Left lung (tissue), 10 donors: ENCODE data around the gene ACAP2. TPM values are rescaled to one million over a fixed set of nuclear protein-coding genes. Genes with fewer than 3 reads are reported as not detected.
"Not testable (repeated sequence)": the region's sequence is repeated elsewhere in the genome, so short reads cannot be mapped to it uniquely, and the experiment has no call there.

Experiments used
- ATAC-seq: fragments of 200-7000 bp; cut with Tn5 transposase; one replicate; pipeline ENCODE4 v1.9.1; 2020; ENCODE audit warnings: moderate library complexity
- DNase-seq, 4 donors: peaks; one replicate each; pipeline ENCODE4 v3.0.0-alpha.2; 2013 to 2020
- H3K27ac ChIP-seq, 2 donors: fragments of 200-600 bp; sonication (generic) in 1 of 2; one replicate each; pipeline versions ENCODE4 v1.5.0 to v1.8.0; 2020 to 2021
- H3K27me3 ChIP-seq, 2 donors: fragments of 200-600 bp; sonication (generic) in 1 of 2; one replicate each; pipeline versions ENCODE4 v1.5.0 to v1.8.0; 2020 to 2021
- H3K36me3 ChIP-seq, 2 donors: fragments of 200-600 bp; sonication (generic) in 1 of 2; one replicate each; pipeline versions ENCODE4 v1.5.0 to v1.8.0; 2020 to 2021
- H3K4me1 ChIP-seq, 2 donors: fragments of 200-600 bp; one replicate each; pipeline ENCODE4 v1.8.0; 2021
- H3K4me3 ChIP-seq, 2 donors: fragments of 200-600 bp; sonication (generic) in 1 of 2; one replicate each; pipeline versions ENCODE4 v1.5.0 to v1.8.0; 2020 to 2021; ENCODE audit warnings: mild to moderate bottlenecking in 1 of 2
- H3K9me3 ChIP-seq, 2 donors: fragments of 200-600 bp; sonication (generic) in 1 of 2; one replicate each; pipeline versions ENCODE4 v1.5.0 to v1.8.0; 2020 to 2021
- CTCF ChIP-seq, 2 donors: fragments of 200-600 bp; sonication (generic) in 1 of 2; IDR thresholded peaks; one replicate each; pipeline versions ENCODE4 v1.5.0 to v1.8.0; 2021; ENCODE audit warnings: antibody characterized with exemption in 2 of 2
- intact Hi-C, 2 donors: fragments of 100-400 bp; cut with DNase I; formaldehyde crosslinking; loops; one replicate each; pipeline versions ENCODE4 v1.11.2 to v1.14.2; 2022
- polyA plus RNA-seq, 6 donors: library from polyadenylated mRNA; unstranded; fragments of 120-200 nt; gene quantifications; one replicate each; pipeline ENCODE4 v1.2.1, GENCODE V29; 2013; ENCODE audit not compliant: insufficient read length in 6 of 6
- total RNA-seq, 2 donors: library from RNA; stranded (reverse); fragmentation: NEBNext Ultra II Directional; extraction: Animal tissue kit (Norgen Biotek cat#: 25700); gene quantifications; one replicate each; pipeline ENCODE4 v1.2.1, GENCODE V29; 2021
- donor health status: DM: no; HTN: yes; CAD: no.
- donor health status: DM: no; HTN: no; CAD: no.

The ACAP2 gene
- total and polyA plus RNA-seq, 8 donors: 44.7 to 78.7 (median 51.2) TPM

- H3K4me3 ChIP-seq: no peak overlapping the region
These were observed 140.4 kb downstream of the ACAP2 start for GRCh38 chr3:195302431-195302830.

GRCh38 chr3:195297446-195297845 lies 145.4 kb downstream of the ACAP2 start:
- Histone ChIP-seq H3K4me1 (no peaks in the 10 kb centered on the region), H3K36me3 (peaks cover 0 to 96% of the 10 kb centered on the region in 2 donors), H3K4me3 (no peak overlapping the region), H3K27me3 (no peaks in the 10 kb centered on the region), H3K9me3 (no peaks in the 10 kb centered on the region), H3K27ac (no peak overlapping the region)
- intact Hi-C loops: no loop called here
- TF ChIP-seq CTCF (IDR thresholded peaks at IDR 0.05): no peak
- no peak for ATAC-seq
- no peak for DNase-seq

More at GRCh38 chr3:195302431-195302830, 140.4 kb downstream of the ACAP2 start:
- H3K27ac ChIP-seq: no peak overlapping the region
- no peak for TF ChIP-seq CTCF (IDR thresholded peaks at IDR 0.05)
- H3K36me3 ChIP-seq: peaks cover 0 to 88% of the 10 kb centered on the region in 2 donors
- intact Hi-C loops: no loop called here
- ATAC-seq (no peak), DNase-seq (no peak)
- H3K4me1 ChIP-seq: no peaks in the 10 kb centered on the region
- H3K27me3 ChIP-seq: no peaks in the 10 kb centered on the region
- no peaks in the 10 kb centered on the region for H3K9me3 ChIP-seq

GRCh38 chr3:195296662-195297061 lies 146.2 kb downstream of the ACAP2 start:
- ATAC-seq: no peak
- intact Hi-C loops: no loop called here
- Histone ChIP-seq H3K4me1 (no peaks in the 10 kb centered on the region), H3K27me3 (no peaks in the 10 kb centered on the region), H3K27ac (no peak overlapping the region), H3K9me3 (no peaks in the 10 kb centered on the region), H3K36me3 (peaks cover 0 to 96% of the 10 kb centered on the region in 2 donors), H3K4me3 (no peak overlapping the region)
- TF ChIP-seq CTCF (IDR thresholded peaks at IDR 0.05): no peak
- no peak for DNase-seq

GRCh38 chr3:195291121-195291520 lies 151.7 kb downstream of the ACAP2 start:
- Histone ChIP-seq H3K9me3 (no peaks in the 10 kb centered on the region), H3K27me3 (no peaks in the 10 kb centered on the region), H3K36me3 (peaks cover 0 to 98% of the 10 kb centered on the region in 2 donors), H3K4me3 (no peak overlapping the region), H3K27ac (no peak overlapping the region), H3K4me1 (no peaks in the 10 kb centered on the region)
- TF ChIP-seq CTCF (IDR thresholded peaks at IDR 0.05): no peak
- intact Hi-C loops: no loop called here
- ATAC-seq (no peak), DNase-seq (no peak)

GRCh38 chr3:195290643-195291042 lies 152.2 kb downstream of the ACAP2 start:
- ATAC-seq, H3K4me3 ChIP-seq, H3K9me3 ChIP-seq, DNase-seq, intact Hi-C loops, H3K27me3 ChIP-seq, H3K27ac ChIP-seq, H3K4me1 ChIP-seq: not testable (repeated sequence)
- peaks cover 0 to 99% of the 10 kb centered on the region in 2 donors for H3K36me3 ChIP-seq
